Ishikawa (cell line): ENCODE results near the gene SLIT3.

Experiments used
- CEBPB ChIP-seq: IDR thresholded peaks from 2 replicates; pipeline ENCODE4 v1.6.1; 2012
- CREB1 ChIP-seq: IDR thresholded peaks from 2 replicates; pipeline ENCODE4 v1.6.1; 2012; ENCODE audit warnings: low read depth
- EGR1 ChIP-seq: IDR thresholded peaks from 2 replicates; pipeline ENCODE4 v1.6.1; 2012
- EP300 ChIP-seq: IDR thresholded peaks from 2 replicates; pipeline ENCODE4 v1.6.1; 2012; ENCODE audit warnings: borderline replicate concordance
- FOXM1 ChIP-seq: IDR thresholded peaks from 2 replicates; pipeline ENCODE4 v1.6.1; 2012; ENCODE audit warnings: low read depth, borderline replicate concordance
- NFIC ChIP-seq: IDR thresholded peaks from 2 replicates; pipeline ENCODE4 v1.6.1; 2012
- RAD21 ChIP-seq: IDR thresholded peaks from 2 replicates; pipeline ENCODE4 v1.6.1; 2012; ENCODE audit warnings: low read depth
- TAF1 ChIP-seq: IDR thresholded peaks from 2 replicates; pipeline ENCODE4 v1.6.1; 2012; ENCODE audit warnings: low read depth, mild to moderate bottlenecking
- TCF12 ChIP-seq: IDR thresholded peaks from 2 replicates; pipeline ENCODE4 v1.6.1; 2012; ENCODE audit warnings: low read depth
- TEAD4 ChIP-seq: IDR thresholded peaks from 2 replicates; pipeline ENCODE4 v1.6.1; 2012
- YY1 ChIP-seq: IDR thresholded peaks from 2 replicates; pipeline ENCODE4 v1.6.1; 2012; ENCODE audit warnings: low read depth
- ZBTB7A ChIP-seq: IDR thresholded peaks from 2 replicates; pipeline ENCODE4 v1.6.1; 2012; ENCODE audit warnings: low read depth
- TF ChIP-seq, protein P1 (sequence below): IDR thresholded peaks from 2 replicates; pipeline ENCODE4 v1.6.1; 2012
- TF ChIP-seq, protein P2 (sequence below): IDR thresholded peaks from 2 replicates; pipeline ENCODE4 v1.6.1; 2012; ENCODE audit warnings: low read depth, mild to moderate bottlenecking
- TF ChIP-seq, protein P3 (sequence below): IDR thresholded peaks from 2 replicates; pipeline ENCODE4 v1.6.1; 2012

The SLIT3 gene

DNA sequence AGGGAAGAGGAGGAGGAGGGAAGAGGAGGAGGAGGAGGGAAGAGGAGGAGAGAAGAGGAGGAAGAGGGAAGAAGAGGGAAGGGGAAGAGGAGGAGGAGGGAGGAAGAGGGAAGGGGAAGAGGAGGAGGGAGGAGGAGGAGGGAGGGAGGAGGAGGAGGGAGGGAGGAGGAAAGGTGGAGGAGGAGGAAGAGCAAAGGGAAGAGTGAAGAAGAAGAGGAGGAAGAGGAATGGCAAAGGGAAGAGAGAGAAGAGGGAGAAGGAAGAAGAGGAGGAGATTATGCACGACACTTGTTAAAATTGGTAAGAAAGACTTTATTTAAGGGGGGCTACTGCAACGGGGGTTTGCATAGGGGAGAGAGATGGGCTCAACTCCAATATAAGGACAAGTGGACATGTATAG is 221.2 kb downstream of the SLIT3 start:
- TF ChIP-seq CEBPB (no peak), EGR1 (no peak), ZBTB7A (no peak), RAD21 (no peak), CREB1 (no peak), FOXM1 (no peak), TEAD4 (no peak), YY1 (no peak)
- TF ChIP-seq, protein P1, sequence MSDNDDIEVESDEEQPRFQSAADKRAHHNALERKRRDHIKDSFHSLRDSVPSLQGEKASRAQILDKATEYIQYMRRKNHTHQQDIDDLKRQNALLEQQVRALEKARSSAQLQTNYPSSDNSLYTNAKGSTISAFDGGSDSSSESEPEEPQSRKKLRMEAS = no peak
- TF ChIP-seq, protein P2, sequence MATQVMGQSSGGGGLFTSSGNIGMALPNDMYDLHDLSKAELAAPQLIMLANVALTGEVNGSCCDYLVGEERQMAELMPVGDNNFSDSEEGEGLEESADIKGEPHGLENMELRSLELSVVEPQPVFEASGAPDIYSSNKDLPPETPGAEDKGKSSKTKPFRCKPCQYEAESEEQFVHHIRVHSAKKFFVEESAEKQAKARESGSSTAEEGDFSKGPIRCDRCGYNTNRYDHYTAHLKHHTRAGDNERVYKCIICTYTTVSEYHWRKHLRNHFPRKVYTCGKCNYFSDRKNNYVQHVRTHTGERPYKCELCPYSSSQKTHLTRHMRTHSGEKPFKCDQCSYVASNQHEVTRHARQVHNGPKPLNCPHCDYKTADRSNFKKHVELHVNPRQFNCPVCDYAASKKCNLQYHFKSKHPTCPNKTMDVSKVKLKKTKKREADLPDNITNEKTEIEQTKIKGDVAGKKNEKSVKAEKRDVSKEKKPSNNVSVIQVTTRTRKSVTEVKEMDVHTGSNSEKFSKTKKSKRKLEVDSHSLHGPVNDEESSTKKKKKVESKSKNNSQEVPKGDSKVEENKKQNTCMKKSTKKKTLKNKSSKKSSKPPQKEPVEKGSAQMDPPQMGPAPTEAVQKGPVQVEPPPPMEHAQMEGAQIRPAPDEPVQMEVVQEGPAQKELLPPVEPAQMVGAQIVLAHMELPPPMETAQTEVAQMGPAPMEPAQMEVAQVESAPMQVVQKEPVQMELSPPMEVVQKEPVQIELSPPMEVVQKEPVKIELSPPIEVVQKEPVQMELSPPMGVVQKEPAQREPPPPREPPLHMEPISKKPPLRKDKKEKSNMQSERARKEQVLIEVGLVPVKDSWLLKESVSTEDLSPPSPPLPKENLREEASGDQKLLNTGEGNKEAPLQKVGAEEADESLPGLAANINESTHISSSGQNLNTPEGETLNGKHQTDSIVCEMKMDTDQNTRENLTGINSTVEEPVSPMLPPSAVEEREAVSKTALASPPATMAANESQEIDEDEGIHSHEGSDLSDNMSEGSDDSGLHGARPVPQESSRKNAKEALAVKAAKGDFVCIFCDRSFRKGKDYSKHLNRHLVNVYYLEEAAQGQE = no peak
- TF ChIP-seq, protein P3, sequence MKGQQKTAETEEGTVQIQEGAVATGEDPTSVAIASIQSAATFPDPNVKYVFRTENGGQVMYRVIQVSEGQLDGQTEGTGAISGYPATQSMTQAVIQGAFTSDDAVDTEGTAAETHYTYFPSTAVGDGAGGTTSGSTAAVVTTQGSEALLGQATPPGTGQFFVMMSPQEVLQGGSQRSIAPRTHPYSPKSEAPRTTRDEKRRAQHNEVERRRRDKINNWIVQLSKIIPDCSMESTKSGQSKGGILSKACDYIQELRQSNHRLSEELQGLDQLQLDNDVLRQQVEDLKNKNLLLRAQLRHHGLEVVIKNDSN = no peak

DNA sequence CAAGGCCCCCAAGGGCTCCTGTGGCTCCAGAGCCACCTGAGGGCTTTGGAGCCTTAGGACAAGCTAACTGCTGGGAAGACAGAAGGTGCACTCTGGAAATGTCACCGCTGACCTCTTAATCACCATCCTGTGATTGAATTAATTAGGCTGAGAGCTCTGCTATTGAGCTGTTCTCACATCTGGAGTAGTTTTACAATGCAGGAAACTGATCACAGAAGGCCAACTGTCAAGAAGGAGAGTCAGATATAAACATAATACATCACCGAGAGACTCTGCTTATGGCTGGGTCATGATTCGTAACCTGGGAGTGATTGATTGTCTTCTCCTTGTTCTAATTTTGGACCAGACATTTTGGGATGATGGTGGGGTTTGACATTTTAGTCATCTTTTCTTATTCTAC is 226.1 kb downstream of the SLIT3 start:
- TF ChIP-seq, protein P3 = no peak
- TF ChIP-seq, protein P2 = no peak
- TF ChIP-seq EGR1 (no peak), NFIC (no peak), TAF1 (no peak), RAD21 (no peak), TCF12 (0 out of 2 replicates have a peak, but pooled peaks have one; percentile 32), CREB1 (no peak), EP300 (peak; percentile 13; the same call in 1 of the 2 replicates), CEBPB (no peak), YY1 (no peak), TEAD4 (no peak), ZBTB7A (no peak), FOXM1 (no peak)
- TF ChIP-seq, protein P1 = no peak

DNA sequence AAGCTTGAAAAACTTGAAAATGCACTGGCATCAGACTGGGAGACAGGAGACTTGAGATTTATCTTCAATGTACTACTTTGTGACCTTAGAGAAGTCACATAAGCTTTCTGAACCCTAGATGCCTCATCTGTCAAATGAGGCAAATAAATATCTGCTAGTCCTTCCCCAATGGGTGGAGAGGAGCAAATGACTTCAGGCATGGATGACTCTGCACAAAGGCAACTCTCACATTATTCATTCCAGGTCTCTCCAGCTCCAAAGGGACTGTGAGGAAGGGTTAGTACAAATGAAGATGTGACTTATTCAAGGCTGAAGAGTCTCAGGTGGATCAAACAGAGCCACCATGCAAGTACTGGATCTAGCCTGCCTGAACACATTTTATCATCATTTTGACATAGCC is 228.7 kb downstream of the SLIT3 start:
- no peak for TF ChIP-seq RAD21
- TF ChIP-seq CEBPB = no peak
- no peak for TF ChIP-seq YY1
- TF ChIP-seq, protein P3 = no peak
- TF ChIP-seq TAF1 = no peak
- TF ChIP-seq, protein P2 = no peak
- TF ChIP-seq, protein P1 = no peak
- no peak for TF ChIP-seq CREB1
- peak; percentile 57; the same call in 1 of the 2 replicates for TF ChIP-seq EP300
- TF ChIP-seq TCF12 = 0 out of 2 replicates have a peak, but pooled peaks have one; percentile 33
- TF ChIP-seq EGR1 = no peak

DNA sequence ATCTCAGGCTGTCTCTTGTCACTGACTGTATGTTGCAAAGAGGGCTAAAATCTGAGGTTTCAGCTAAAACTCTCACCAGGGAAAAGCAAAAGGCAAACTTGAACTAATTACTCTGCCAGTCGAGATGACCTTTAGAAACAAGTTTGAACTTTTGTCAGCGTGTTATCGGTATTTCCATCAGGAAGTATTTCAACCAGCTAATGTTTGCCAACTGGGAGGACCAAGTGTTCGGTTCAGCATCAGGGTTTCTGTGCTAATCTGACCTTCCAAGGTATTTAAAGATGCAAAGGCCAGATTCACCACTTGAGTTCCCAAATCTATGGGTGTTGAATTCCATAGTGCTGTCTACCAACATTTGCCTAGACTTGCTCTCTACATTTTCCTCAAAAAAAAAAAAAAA is 230.5 kb downstream of the SLIT3 start:
- TF ChIP-seq TCF12 = no peak
- TF ChIP-seq ZBTB7A = no peak
- no peak for TF ChIP-seq YY1
- TF ChIP-seq EGR1 = no peak
- TF ChIP-seq EP300 = no peak
- TF ChIP-seq, protein P2 = no peak
